ENCODE data around the gene PLA2G4A.

- no peak for TF ChIP-seq EZH2 (IDR thresholded peaks at IDR 0.05; ENCODE audit: borderline replicate concordance, insufficient read depth, low read length, poor library complexity, severe bottlenecking)
- no peak for TF ChIP-seq CTCF (IDR thresholded peaks at IDR 0.05; ENCODE audit: poor library complexity, severe bottlenecking)
- no peak for TF ChIP-seq RAD21 (conservative IDR thresholded peaks at IDR 0.05)
- TF ChIP-seq POLR2AphosphoS5 (IDR thresholded peaks at IDR 0.05) = no peak
Observed at GRCh38 chr1:186841599-186841998, 12.8 kb downstream of the PLA2G4A start.

All from neural cell (in vitro differentiated cells).